ENCODE results near the gene SYNGR4.

The SYNGR4 gene

GRCh38 chr19:48396016-48396823, 32.1 kb downstream of the SYNGR4 start:
- no peak for DNase-seq (ENCODE audit: low spot score)

- no peak for DNase-seq (ENCODE audit: low spot score)
These were observed 32.6 kb downstream of the SYNGR4 start for GRCh38 chr19:48396824-48397176.

DNA sequence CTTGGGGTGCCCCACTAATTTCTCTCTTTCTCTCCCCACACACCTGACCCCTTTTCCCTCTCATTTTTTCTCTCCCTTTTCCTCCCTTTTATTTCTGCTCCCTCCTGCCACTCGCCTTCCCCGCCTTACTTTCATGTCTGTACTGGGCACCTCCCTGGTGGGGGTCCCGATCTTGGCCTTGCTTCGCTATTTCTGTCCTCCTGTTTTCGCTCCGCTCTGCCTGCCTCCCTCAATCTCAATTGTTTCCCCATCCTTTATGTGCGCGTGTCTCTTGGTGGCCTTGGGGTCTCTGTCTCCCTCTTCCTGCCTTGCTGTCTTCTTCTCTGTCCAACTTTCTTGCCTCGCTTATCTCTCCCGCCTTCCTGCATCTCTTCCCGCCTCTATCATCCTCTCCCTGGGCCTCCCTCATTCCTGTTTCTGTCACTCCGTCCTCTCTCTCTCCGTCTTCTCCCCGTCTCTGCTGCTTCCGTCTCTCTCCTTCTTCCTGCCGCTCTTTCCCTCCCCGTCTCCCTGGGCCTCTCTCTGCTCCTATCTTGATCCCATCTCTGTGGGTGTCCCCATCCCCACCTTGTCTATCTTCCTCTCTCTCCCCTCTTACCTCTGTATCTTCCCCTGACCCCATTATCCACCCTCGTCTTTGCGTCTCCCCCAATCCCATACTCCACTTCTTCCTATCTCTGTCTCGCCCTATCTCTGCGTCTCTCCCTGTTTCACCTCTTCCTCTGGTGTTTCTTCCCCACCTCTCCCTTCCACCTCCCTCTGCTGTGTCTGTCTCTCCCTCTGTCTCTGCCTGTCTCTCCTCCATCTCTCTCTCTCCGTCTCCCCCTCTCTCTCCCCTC, 33.3 kb downstream of the SYNGR4 start:
- DNase-seq (ENCODE audit: low spot score) = no peak

DNA sequence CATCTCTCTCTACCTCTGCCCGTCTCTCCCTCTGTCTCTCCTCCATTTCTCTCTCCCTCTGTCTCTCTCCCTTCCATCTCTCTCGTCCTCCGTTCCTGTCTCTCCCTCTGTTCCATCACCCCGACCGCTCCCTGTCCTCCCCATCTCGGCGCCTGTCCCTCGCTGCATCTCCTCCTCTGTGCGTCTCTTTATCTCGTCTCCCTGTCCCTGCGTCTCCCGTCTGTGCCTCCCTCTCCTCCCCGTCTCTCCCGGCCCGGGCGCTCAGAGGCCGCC, 33.9 kb downstream of the SYNGR4 start:
- no peak for DNase-seq (ENCODE audit: low spot score)

- peak; percentile 57 for DNase-seq (ENCODE audit: low spot score)
These were observed 34.4 kb downstream of the SYNGR4 start for GRCh38 chr19:48398375-48399235.

DNA sequence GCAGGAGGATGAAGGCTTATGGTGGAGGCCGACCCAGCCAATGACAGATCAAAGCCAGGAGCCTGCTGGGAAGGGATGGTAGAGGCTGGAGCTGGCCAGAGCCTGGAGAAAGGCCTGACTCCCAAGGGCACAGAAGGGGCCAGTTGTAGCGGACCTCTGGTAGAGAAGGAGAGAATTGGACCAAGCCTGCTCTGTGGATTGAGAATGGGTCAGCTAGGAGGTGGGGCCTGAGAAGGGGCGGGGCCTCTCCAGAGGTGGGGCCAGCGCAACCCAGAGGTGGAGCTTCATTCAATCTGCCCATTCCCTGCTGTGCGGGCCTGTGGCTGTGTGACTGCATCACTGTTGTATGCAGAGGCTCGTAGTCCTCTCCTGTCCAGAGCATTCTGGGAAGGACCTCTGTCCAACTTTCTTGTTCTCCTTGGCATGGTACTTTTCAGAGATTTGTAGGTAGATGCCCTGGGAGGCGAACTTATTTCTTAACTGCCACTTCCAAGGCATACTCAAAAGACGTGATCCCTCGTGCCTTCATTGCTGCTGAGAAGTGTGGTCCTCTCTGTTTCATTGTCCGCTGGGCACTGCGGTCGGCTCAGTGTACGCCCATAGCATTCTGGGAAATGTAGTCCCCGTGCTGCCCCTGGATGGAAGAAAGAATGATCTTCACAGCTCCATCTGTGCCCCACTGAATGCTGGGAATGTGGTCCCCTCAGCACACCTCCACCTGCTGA, 36.0 kb downstream of the SYNGR4 start:
- no peak for DNase-seq (ENCODE audit: low spot score)

DNA sequence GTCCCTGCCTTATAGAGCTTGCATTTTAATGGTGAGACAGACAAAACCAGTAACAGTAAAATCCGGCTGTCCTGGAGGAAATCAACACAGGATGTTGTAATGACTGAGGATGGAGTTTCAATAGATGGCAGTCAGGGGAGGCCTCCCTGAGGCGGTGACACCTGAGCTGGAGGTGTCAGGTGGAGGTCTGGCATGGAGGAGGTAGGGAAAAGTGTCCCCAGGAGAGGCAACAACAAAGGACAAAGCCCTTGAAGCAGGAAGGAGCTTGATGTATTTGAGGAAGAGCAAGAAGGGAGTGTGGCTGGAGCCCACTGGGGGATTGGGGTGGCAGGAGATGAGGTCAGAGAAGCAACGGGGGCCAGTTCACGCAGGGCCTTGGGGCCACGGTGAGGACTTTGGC, 37.1 kb downstream of the SYNGR4 start:
- DNase-seq (ENCODE audit: low spot score) = no peak

DNA sequence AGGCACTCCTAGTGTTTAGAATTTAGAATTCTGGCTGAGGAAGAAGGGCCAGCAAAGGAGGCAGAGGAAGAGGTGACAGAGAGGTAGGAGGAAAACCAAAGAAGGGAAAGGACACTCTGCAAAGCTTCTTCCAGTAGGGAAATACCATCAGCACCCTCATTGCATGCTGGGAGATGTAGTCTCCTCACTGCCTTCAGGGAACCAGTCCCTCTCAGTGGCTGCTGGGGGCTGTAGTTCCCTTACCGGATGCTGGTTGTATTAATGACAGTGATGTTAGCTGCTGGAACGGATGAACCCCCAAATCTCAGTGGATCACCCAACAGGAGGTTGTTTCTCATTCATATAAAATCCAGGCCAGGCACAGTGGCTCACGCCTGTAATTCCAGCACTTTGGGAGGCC, 39.4 kb downstream of the SYNGR4 start:
- peak; percentile 61 for DNase-seq (ENCODE audit: low spot score)

DNA sequence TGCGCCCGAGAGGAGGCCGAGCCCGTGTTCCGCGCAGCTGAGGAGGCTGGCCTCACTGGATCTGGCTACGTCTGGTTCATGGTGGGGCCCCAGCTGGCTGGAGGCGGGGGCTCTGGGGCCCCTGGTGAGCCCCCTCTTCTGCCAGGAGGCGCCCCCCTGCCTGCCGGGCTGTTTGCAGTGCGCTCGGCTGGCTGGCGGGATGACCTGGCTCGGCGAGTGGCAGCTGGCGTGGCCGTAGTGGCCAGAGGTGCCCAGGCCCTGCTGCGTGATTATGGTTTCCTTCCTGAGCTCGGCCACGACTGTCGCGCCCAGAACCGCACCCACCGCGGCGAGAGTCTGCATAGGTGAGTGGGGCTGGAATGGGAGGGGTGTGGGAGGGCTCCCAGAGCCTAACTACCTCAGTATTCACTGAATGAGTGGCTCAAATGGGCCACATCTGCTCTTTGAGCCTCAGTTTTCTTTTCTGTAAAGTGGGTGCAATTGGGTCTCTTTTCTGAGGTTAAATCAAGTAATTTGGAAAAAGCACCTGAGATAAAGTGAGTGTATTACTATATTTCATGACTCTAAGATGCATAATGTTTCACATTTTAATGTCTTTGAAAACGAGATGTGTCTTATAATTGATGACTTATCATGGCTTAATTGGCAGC, 41.0 kb downstream of the SYNGR4 start:
- no peak for DNase-seq (ENCODE audit: low spot score)

- peak; percentile 68 for DNase-seq (ENCODE audit: low spot score)
These were observed 41.7 kb downstream of the SYNGR4 start for GRCh38 chr19:48405850-48406249.

- DNase-seq (ENCODE audit: low spot score) = peak; percentile 91
These were observed 49.9 kb downstream of the SYNGR4 start for GRCh38 chr19:48413879-48414587.

DNA sequence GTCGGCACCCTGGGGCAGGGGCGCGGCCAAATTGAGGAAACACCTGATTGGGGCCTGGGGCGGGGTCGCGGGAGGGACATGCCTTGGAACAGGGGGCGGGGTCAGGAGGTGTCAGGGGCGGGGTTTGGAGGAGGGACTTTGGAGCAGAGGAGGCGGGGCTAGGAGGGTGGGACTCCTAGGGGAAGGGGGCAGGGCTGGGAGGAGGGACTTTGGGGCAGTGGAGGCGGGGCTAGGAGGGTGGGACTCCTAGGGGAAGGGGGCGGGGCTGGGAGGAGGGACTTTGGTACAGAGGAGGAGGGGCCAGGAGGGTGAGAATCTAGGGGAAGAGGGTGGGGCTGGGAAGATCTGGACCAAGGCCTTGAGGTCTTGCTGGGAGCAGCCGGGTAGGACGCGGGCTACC, 51.2 kb downstream of the SYNGR4 start:
- peak; percentile 77 for DNase-seq (ENCODE audit: low spot score)

DNA sequence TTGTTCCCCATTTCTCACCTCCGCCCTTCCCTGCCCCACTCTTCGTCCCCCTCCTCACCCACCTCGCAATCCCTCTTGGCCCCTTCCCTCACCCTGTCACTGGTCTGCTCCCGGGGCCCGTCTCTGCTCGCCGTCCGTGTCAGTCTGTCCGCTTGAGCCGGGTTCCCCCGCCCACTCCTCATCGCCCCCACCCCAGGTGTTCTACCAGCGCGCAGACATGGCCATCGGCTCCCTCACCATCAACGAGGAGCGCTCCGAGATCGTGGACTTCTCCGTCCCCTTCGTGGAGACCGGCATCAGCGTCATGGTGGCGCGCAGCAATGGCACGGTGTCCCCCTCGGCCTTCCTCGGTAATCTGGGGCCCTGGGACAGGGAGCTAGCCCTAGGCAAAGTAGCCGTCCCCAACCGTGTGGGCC, 51.6 kb downstream of the SYNGR4 start:
- DNase-seq (ENCODE audit: low spot score) = no peak

GRCh38 chr19:48417421-48417820, 53.3 kb downstream of the SYNGR4 start:
- no peak for DNase-seq (ENCODE audit: low spot score)

DNA sequence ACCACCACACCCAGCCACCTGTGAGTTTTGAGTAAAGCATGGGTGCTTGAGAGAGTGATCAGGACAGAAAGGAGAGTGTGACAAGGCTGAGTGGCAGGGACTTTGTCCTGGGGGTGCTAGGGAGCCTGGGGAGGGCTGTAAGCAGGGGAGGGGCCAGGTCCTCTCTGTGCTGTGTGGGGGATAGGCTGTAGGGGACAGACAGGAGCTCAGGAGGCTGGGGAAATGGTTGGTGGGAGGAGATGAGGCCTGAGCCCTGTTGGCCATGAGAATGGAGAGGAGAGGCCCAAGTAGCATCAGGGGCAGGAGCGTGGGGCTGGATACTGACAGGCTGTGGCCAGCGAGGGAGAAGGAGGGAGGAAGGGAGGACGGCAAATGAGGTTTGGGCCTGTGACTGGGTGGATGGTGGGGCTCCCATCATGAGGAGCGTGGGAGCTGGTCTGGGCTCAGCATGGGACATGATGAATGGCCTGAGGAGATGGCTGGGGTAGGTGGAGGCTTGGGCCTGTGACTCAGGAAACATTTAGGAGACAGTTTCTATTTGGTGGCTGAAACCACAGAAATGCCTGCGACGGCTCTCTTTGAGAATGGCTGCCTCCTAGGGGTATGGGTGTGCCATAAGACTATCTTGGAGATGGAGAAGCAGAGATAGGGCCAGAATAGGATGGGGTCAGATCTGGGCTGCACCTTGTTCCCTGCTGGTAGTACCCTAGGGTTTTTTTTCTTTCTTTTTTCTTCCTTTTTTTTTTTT, 54.3 kb downstream of the SYNGR4 start:
- DNase-seq (ENCODE audit: low spot score) = no peak

DNA sequence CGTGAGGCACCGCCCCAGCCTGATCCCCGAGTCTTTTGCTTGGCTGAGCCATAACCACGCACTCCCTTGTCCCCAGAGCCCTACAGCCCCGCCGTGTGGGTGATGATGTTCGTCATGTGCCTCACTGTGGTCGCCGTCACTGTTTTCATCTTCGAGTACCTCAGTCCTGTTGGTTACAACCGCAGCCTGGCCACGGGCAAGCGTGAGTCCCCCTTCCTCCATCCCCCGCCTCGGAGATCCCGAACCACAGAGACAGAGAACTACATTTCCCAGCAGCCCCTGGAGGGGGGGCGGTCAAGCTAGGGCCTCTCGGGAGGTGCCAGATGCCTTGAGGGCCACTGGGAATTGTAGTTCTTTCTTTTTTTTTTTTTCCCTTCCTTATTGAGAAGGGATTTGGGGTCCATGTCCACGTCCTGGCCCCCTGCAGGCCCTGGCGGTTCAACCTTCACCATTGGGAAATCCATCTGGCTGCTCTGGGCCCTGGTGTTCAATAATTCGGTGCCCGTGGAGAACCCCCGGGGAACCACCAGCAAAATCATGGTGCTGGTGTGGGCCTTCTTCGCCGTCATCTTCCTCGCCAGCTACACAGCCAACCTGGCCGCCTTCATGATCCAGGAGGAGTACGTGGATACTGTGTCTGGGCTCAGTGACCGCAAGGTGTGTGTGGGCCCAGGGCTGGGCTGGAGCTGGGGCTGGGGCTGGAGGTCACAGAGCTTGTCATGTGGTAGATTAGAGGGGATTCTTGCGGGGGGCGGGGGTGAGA, 55.2 kb downstream of the SYNGR4 start:
- no peak for DNase-seq (ENCODE audit: low spot score)

DNA sequence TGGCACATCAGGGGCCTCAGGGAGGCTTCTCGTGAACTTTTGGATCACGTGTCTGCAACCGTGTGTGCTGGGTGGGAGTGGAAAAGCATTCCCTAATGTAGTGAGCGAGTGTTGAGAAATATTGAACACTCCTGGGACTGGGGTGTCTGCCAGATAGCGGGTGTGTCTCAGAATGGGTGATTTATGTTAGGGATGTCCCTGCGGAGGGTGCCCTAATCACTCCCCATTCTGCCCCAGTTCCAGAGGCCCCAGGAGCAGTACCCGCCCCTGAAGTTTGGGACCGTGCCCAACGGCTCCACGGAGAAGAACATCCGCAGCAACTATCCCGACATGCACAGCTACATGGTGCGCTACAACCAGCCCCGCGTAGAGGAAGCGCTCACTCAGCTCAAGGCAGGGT, 57.4 kb downstream of the SYNGR4 start:
- no peak for DNase-seq (ENCODE audit: low spot score)

GRCh38 chr19:48424694-48425219, 60.6 kb downstream of the SYNGR4 start:
- DNase-seq (ENCODE audit: low spot score) = peak; percentile 77

All from kidney tubule cell (primary cell).